Ishikawa (cell line): ENCODE measurements around the gene CAMK2A.

Source experiments
- CREB1 ChIP-seq: IDR thresholded peaks from 2 replicates; pipeline ENCODE4 v1.6.1; 2012; ENCODE audit warnings: low read depth
- NFIC ChIP-seq: IDR thresholded peaks from 2 replicates; pipeline ENCODE4 v1.6.1; 2012
- TAF1 ChIP-seq: IDR thresholded peaks from 2 replicates; pipeline ENCODE4 v1.6.1; 2012; ENCODE audit warnings: low read depth, mild to moderate bottlenecking
- USF1 ChIP-seq: IDR thresholded peaks from 2 replicates; pipeline ENCODE4 v1.6.1; 2012
- TF ChIP-seq, protein P1 (sequence below): IDR thresholded peaks from 2 replicates; pipeline ENCODE4 v1.6.1; 2012; ENCODE audit warnings: low read depth, mild to moderate bottlenecking
- TF ChIP-seq, protein P2 (sequence below): IDR thresholded peaks from 2 replicates; pipeline ENCODE4 v1.6.1; 2012

- TF ChIP-seq TAF1 (no peak), USF1 (no peak), NFIC (no peak), CREB1 (no peak)
- TF ChIP-seq, protein P1, sequence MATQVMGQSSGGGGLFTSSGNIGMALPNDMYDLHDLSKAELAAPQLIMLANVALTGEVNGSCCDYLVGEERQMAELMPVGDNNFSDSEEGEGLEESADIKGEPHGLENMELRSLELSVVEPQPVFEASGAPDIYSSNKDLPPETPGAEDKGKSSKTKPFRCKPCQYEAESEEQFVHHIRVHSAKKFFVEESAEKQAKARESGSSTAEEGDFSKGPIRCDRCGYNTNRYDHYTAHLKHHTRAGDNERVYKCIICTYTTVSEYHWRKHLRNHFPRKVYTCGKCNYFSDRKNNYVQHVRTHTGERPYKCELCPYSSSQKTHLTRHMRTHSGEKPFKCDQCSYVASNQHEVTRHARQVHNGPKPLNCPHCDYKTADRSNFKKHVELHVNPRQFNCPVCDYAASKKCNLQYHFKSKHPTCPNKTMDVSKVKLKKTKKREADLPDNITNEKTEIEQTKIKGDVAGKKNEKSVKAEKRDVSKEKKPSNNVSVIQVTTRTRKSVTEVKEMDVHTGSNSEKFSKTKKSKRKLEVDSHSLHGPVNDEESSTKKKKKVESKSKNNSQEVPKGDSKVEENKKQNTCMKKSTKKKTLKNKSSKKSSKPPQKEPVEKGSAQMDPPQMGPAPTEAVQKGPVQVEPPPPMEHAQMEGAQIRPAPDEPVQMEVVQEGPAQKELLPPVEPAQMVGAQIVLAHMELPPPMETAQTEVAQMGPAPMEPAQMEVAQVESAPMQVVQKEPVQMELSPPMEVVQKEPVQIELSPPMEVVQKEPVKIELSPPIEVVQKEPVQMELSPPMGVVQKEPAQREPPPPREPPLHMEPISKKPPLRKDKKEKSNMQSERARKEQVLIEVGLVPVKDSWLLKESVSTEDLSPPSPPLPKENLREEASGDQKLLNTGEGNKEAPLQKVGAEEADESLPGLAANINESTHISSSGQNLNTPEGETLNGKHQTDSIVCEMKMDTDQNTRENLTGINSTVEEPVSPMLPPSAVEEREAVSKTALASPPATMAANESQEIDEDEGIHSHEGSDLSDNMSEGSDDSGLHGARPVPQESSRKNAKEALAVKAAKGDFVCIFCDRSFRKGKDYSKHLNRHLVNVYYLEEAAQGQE, result no peak
- TF ChIP-seq, protein P2, sequence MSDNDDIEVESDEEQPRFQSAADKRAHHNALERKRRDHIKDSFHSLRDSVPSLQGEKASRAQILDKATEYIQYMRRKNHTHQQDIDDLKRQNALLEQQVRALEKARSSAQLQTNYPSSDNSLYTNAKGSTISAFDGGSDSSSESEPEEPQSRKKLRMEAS, result no peak
Observed at GRCh38 chr5:150172145-150172544, 117.4 kb downstream of the CAMK2A start.
